Smooth muscle cell (in vitro differentiated cells): ENCODE measurements around the gene NAT8L. TPM values are rescaled to one million over a fixed set of nuclear protein-coding genes. Genes with fewer than 3 reads are reported as not detected.

Experiments
- DNase-seq: peaks from one replicate; lab custom pipeline; 2025; ENCODE audit not compliant: unreplicated experiment; lab: John Stamatoyannopoulos, UW
- H2AFZ ChIP-seq: fragments of 200-600 bp; sonication (generic); 2 replicates; pipeline ENCODE4 v1.6.0; 2016; ENCODE audit warnings: antibody characterized with exemption, low read depth, mild to moderate bottlenecking
- H3F3A ChIP-seq: fragments of 200-600 bp; sonication (generic); 2 replicates; pipeline ENCODE4 v1.6.0; 2017; ENCODE audit warnings: antibody characterized with exemption, low read depth
- H3K27ac ChIP-seq: fragments of 200-600 bp; sonication (generic); 2 replicates; pipeline ENCODE4 v1.5.1; 2016; ENCODE audit warnings: low read depth, mild to moderate bottlenecking
- H3K27me3 ChIP-seq: fragments of 200-600 bp; sonication (generic); 2 replicates; pipeline ENCODE4 v1.6.1; 2016; ENCODE audit warnings: low read depth, mild to moderate bottlenecking
- H3K36me3 ChIP-seq: fragments of 200-600 bp; sonication (generic); 2 replicates; pipeline ENCODE4 v1.5.1; 2016; ENCODE audit warnings: low read depth
- H3K4me1 ChIP-seq: fragments of 200-600 bp; sonication (generic); 2 replicates; pipeline ENCODE4 v1.5.1; 2016; ENCODE audit warnings: low read depth
- H3K4me2 ChIP-seq: fragments of 200-600 bp; sonication (generic); 2 replicates; pipeline ENCODE4 v1.6.0; 2016; ENCODE audit warnings: mild to moderate bottlenecking
- H3K4me3 ChIP-seq: fragments of 200-600 bp; sonication (generic); 2 replicates; pipeline ENCODE4 v1.5.1; 2016; ENCODE audit warnings: mild to moderate bottlenecking
- H3K79me2 ChIP-seq: fragments of 200-600 bp; sonication (generic); 2 replicates; pipeline ENCODE4 v1.6.0; 2016; ENCODE audit warnings: low read depth, mild to moderate bottlenecking
- H3K9ac ChIP-seq: fragments of 200-600 bp; sonication (generic); 2 replicates; pipeline ENCODE4 v1.6.0; 2016; ENCODE audit warnings: low read depth
- H3K9me3 ChIP-seq: fragments of 200-600 bp; sonication (generic); replicated peaks from 2 replicates; pipeline ENCODE4 v1.5.1; 2016; ENCODE audit warnings: low read depth
- H4K20me1 ChIP-seq: fragments of 200-600 bp; sonication (generic); 2 replicates; pipeline ENCODE4 v1.6.0; 2016; ENCODE audit warnings: low read depth
- CTCF ChIP-seq: fragments of 200-600 bp; sonication (generic); IDR thresholded peaks from 2 replicates; pipeline ENCODE4 v1.5.1; 2017; ENCODE audit warnings: borderline replicate concordance, mild to moderate bottlenecking, antibody characterized with exemption; ENCODE audit not compliant: insufficient read depth, poor library complexity, severe bottlenecking
- WGBS: methylation state at CpG from one replicate; pipeline ENCODE4 v1.1.7; 2016; ENCODE audit warnings: low lambda C conversion rate; 5-methylcytosine and 5-hydroxymethylcytosine counted together
- polyA plus RNA-seq: library from polyadenylated mRNA; unstranded; fragments of >200 nt; fragmentation: Nextera tagmentation; extraction: Ambion mirVana; gene quantifications from 2 replicates; pipeline ENCODE4 v1.2.1, GENCODE V29; 2016
- total RNA-seq: library from RNA; depleted of rRNA; stranded (reverse); fragments of >200 nt; gene quantifications from 2 replicates; pipeline ENCODE4 v1.2.3, GENCODE V29; 2014

Gene NAT8L
- total and polyA plus RNA-seq, 2 experiments from 2014 or later: not detected

- no peak overlapping the region for H3K9ac ChIP-seq
- no peak for DNase-seq
- TF ChIP-seq CTCF: no peak
- H3K36me3 ChIP-seq: no peaks in the 10 kb centered on the region
- no peaks in the 10 kb centered on the region for H3K9me3 ChIP-seq
- H3K4me2 ChIP-seq: no peak overlapping the region
- 94% methylated on average over 10 of the region's 11 CpGs for WGBS
- no peak overlapping the region for H2AFZ ChIP-seq
- H4K20me1 ChIP-seq: peaks cover 9% of the 10 kb centered on the region
- no peak overlapping the region for H3K4me3 ChIP-seq
- H3K79me2 ChIP-seq: no peaks in the 10 kb centered on the region
- H3K27ac ChIP-seq: no peak overlapping the region
- H3F3A ChIP-seq: no peaks in the 10 kb centered on the region
- H3K4me1 ChIP-seq: peaks cover 6% of the 10 kb centered on the region
- H3K27me3 ChIP-seq: peaks cover 11% of the 10 kb centered on the region
Observed at GRCh38 chr4:2045518-2045951, 13.6 kb upstream of the NAT8L start.

- H3K4me3 ChIP-seq: no peak overlapping the region
- no peaks in the 10 kb centered on the region for H3K9me3 ChIP-seq
- no peaks in the 10 kb centered on the region for H3K36me3 ChIP-seq
- TF ChIP-seq CTCF: no peak
- H3K4me1 ChIP-seq: peaks cover under 1% of the 10 kb centered on the region
- H3K79me2 ChIP-seq: no peaks in the 10 kb centered on the region
- no peak overlapping the region for H3K9ac ChIP-seq
- peaks cover 9% of the 10 kb centered on the region for H4K20me1 ChIP-seq
- H3F3A ChIP-seq: no peaks in the 10 kb centered on the region
- H3K27ac ChIP-seq: no peak overlapping the region
- H3K4me2 ChIP-seq: no peak overlapping the region
- 90% methylated on average over 25 of the region's 28 CpGs for WGBS
- H3K27me3 ChIP-seq: peaks cover 10% of the 10 kb centered on the region
- no peak for DNase-seq
- no peak overlapping the region for H2AFZ ChIP-seq
Observed at GRCh38 chr4:2046031-2046961, 12.8 kb upstream of the NAT8L start.

GRCh38 chr4:2047031-2047660, 12.0 kb upstream of the NAT8L start:
- H3K9ac ChIP-seq: no peak overlapping the region
- WGBS: 87% methylated on average over 51 of the region's 57 CpGs
- H3K9me3 ChIP-seq: no peaks in the 10 kb centered on the region
- H3K27me3 ChIP-seq: peaks cover 6% of the 10 kb centered on the region
- DNase-seq: no peak
- no peak for TF ChIP-seq CTCF
- H3K4me2 ChIP-seq: no peak overlapping the region
- H3K4me3 ChIP-seq: no peak overlapping the region
- H3K36me3 ChIP-seq: no peaks in the 10 kb centered on the region
- peaks cover 9% of the 10 kb centered on the region for H4K20me1 ChIP-seq
- no peaks in the 10 kb centered on the region for H3F3A ChIP-seq
- no peak overlapping the region for H3K27ac ChIP-seq
- no peaks in the 10 kb centered on the region for H3K4me1 ChIP-seq
- no peak overlapping the region for H2AFZ ChIP-seq
- H3K79me2 ChIP-seq: no peaks in the 10 kb centered on the region
